ENCODE data around the gene DUSP15.
"Not testable (repeated sequence)": the region's sequence is repeated elsewhere in the genome, so short reads cannot be mapped to it uniquely, and the experiment has no call there.

DUSP15 gene

GRCh38 chr20:31869942-31870725, at the start of gene DUSP15, which contains the start of gene TTLL9:
Gene DUSP15, minus strand, starts transcription at chr20:31870527. Its CDS starts 190 bp downstream, at chr20:31870337.
Gene TTLL9, plus strand, starts transcription at chr20:31870634. Its CDS starts 493 bp downstream, at chr20:31871127.
- DNase-seq (ENCODE audit: low read depth), result no peak

GRCh38 chr20:31919410-31920155, 49.3 kb upstream of the DUSP15 start:
- no peak for DNase-seq (ENCODE audit: low read depth)

GRCh38 chr20:31918466-31919105, 48.3 kb upstream of the DUSP15 start:
- no peak for DNase-seq (ENCODE audit: low read depth)

GRCh38 chr20:31917962-31918412, 47.7 kb upstream of the DUSP15 start:
- not testable (repeated sequence) for DNase-seq (ENCODE audit: low read depth)

- DNase-seq (ENCODE audit: low read depth), result no peak
Observed at GRCh38 chr20:31916708-31917107, 46.4 kb upstream of the DUSP15 start.

- no peak for DNase-seq (ENCODE audit: low read depth)
Observed at GRCh38 chr20:31915491-31916280, 45.4 kb upstream of the DUSP15 start.

- no peak for DNase-seq (ENCODE audit: low read depth)
Observed at GRCh38 chr20:31914170-31914569, 43.8 kb upstream of the DUSP15 start.

- no peak for DNase-seq (ENCODE audit: low read depth)
Observed at GRCh38 chr20:31913431-31914157, 43.3 kb upstream of the DUSP15 start.

- DNase-seq (ENCODE audit: low read depth), result no peak
Observed at GRCh38 chr20:31910071-31910803, 39.9 kb upstream of the DUSP15 start.

- no peak for DNase-seq (ENCODE audit: low read depth)
Observed at GRCh38 chr20:31909253-31910070, 39.1 kb upstream of the DUSP15 start.

GRCh38 chr20:31908424-31908823, 38.1 kb upstream of the DUSP15 start:
- no peak for DNase-seq (ENCODE audit: low read depth)

- DNase-seq (ENCODE audit: low read depth), result no peak
Observed at GRCh38 chr20:31908016-31908415, 37.7 kb upstream of the DUSP15 start.

- no peak for DNase-seq (ENCODE audit: low read depth)
Observed at GRCh38 chr20:31907046-31907445, 36.7 kb upstream of the DUSP15 start.

- DNase-seq (ENCODE audit: low read depth), result no peak
Observed at GRCh38 chr20:31906001-31906400, 35.7 kb upstream of the DUSP15 start.

- no peak for DNase-seq (ENCODE audit: low read depth)
Observed at GRCh38 chr20:31903627-31904386, 33.5 kb upstream of the DUSP15 start.

- DNase-seq (ENCODE audit: low read depth), result no peak
Observed at GRCh38 chr20:31901615-31902014, 31.3 kb upstream of the DUSP15 start.

- no peak for DNase-seq (ENCODE audit: low read depth)
Observed at GRCh38 chr20:31897541-31897940, 27.2 kb upstream of the DUSP15 start.

GRCh38 chr20:31896049-31896448, 25.7 kb upstream of the DUSP15 start:
- DNase-seq (ENCODE audit: low read depth), result no peak
